Mesenchymal stem cell (in vitro differentiated cells and primary cell): ENCODE data around the gene FKBP5.

Experiments
- DNase-seq: peaks from one replicate; pipeline ENCODE4 v3.0.0-alpha.2; 2013
- H2AFZ ChIP-seq: one replicate; pipeline ENCODE4 v1.6.1; 2013; ENCODE audit warnings: low read depth, mild to moderate bottlenecking, control low read depth, inconsistent platforms, low read length, moderate library complexity
- H2AK5ac ChIP-seq: 2 replicates; pipeline ENCODE4 v1.6.1; 2013; ENCODE audit warnings: low read length, moderate library complexity, mild to moderate bottlenecking, inconsistent platforms; ENCODE audit not compliant: severe bottlenecking
- H2BK120ac ChIP-seq: one replicate; pipeline ENCODE4 v1.6.1; 2013; ENCODE audit warnings: low read depth, mild to moderate bottlenecking, inconsistent platforms, low read length, moderate library complexity
- H2BK12ac ChIP-seq, 2 experiments: one replicate each; pipeline ENCODE4 v1.6.1; 2013; ENCODE audit warnings: inconsistent platforms in 2 of 2, low read length in 2 of 2, mild to moderate bottlenecking in 2 of 2, moderate library complexity in 2 of 2, control low read depth in 1 of 2
- H2BK15ac ChIP-seq: one replicate; pipeline ENCODE4 v1.6.1; 2013; ENCODE audit warnings: mild to moderate bottlenecking, low read depth, inconsistent platforms; ENCODE audit not compliant: poor library complexity, severe bottlenecking
- H2BK5ac ChIP-seq: 2 replicates; pipeline ENCODE4 v1.6.1; 2013; ENCODE audit warnings: low read depth, mild to moderate bottlenecking, low read length, control low read depth, inconsistent platforms; ENCODE audit not compliant: poor library complexity, severe bottlenecking
- H3K14ac ChIP-seq, 2 experiments: one replicate each; pipeline ENCODE4 v1.6.1; 2013; ENCODE audit warnings: inconsistent platforms in 2 of 2, low read length in 2 of 2, control low read depth in 1 of 2, mild to moderate bottlenecking in 1 of 2, moderate library complexity in 1 of 2
- H3K18ac ChIP-seq, 2 experiments: one replicate each; pipeline ENCODE4 v1.6.1; 2013; ENCODE audit warnings: inconsistent platforms in 2 of 2, low read length in 2 of 2, control low read depth in 1 of 2, low read depth in 1 of 2, mild to moderate bottlenecking in 1 of 2
- H3K23ac ChIP-seq, 2 experiments: one replicate each; pipeline ENCODE4 v1.6.1; 2013; ENCODE audit warnings: inconsistent platforms in 2 of 2, low read length in 2 of 2, mild to moderate bottlenecking in 2 of 2, moderate library complexity in 2 of 2, control low read depth in 1 of 2
- H3K27ac ChIP-seq: 2 replicates; pipeline ENCODE4 v1.5.1; 2013; ENCODE audit warnings: mild to moderate bottlenecking, moderate library complexity, low read length, control low read depth, inconsistent platforms; ENCODE audit not compliant: poor library complexity, severe bottlenecking
- H3K27me3 ChIP-seq, 2 experiments: 2 replicates each; pipeline versions ENCODE4 v1.6.1 to v1.7.0; 2013; ENCODE audit warnings: low read length in 2 of 2, mild to moderate bottlenecking in 2 of 2, moderate library complexity in 2 of 2, control low read depth in 1 of 2, inconsistent platforms in 1 of 2; ENCODE audit not compliant: control insufficient read depth in 1 of 2, insufficient read depth in 1 of 2
- H3K36me3 ChIP-seq, 2 experiments: 2 replicates each; pipeline versions ENCODE4 v1.6.1 to v1.7.0; 2013; ENCODE audit warnings: low read length in 2 of 2, control low read depth in 1 of 2, inconsistent platforms in 1 of 2, low read depth in 1 of 2, mild to moderate bottlenecking in 1 of 2; ENCODE audit not compliant: insufficient read depth in 2 of 2, control insufficient read depth in 1 of 2
- H3K4ac ChIP-seq, 2 experiments: one replicate each; pipeline ENCODE4 v1.6.1; 2013; ENCODE audit warnings: inconsistent platforms in 2 of 2, low read length in 2 of 2, mild to moderate bottlenecking in 2 of 2, moderate library complexity in 2 of 2, control low read depth in 1 of 2, low read depth in 1 of 2
- H3K4me1 ChIP-seq: 2 replicates; pipeline ENCODE4 v1.6.1; 2013; ENCODE audit warnings: low read depth, low read length, control low read depth; ENCODE audit not compliant: control insufficient read depth, insufficient read depth
- H3K4me2 ChIP-seq: 2 replicates; pipeline ENCODE4 v1.6.1; 2013; ENCODE audit warnings: low read length, mild to moderate bottlenecking, inconsistent platforms; ENCODE audit not compliant: poor library complexity, severe bottlenecking
- H3K4me3 ChIP-seq, 2 experiments: 2 replicates each; pipeline versions ENCODE4 v1.5.1 to v1.7.0; 2013; ENCODE audit warnings: low read length in 2 of 2, mild to moderate bottlenecking in 2 of 2, control low read depth in 1 of 2, low read depth in 1 of 2; ENCODE audit not compliant: insufficient read depth in 1 of 2
- H3K79me1 ChIP-seq: replicated peaks from 2 replicates; pipeline ENCODE4 v1.6.1; 2013; ENCODE audit warnings: mild to moderate bottlenecking, control low read depth, low read length, inconsistent platforms; ENCODE audit not compliant: poor library complexity, severe bottlenecking
- H3K9ac ChIP-seq: 2 replicates; pipeline ENCODE4 v1.7.0; 2013; ENCODE audit warnings: mild to moderate bottlenecking, low read length, moderate library complexity
- H3K9me3 ChIP-seq: 2 replicates; pipeline ENCODE4 v1.7.0; 2013; ENCODE audit warnings: mild to moderate bottlenecking, low read length; ENCODE audit not compliant: control insufficient read depth
- H4K8ac ChIP-seq: one replicate; pipeline ENCODE4 v1.6.1; 2013; ENCODE audit warnings: inconsistent platforms, mild to moderate bottlenecking, low read length, moderate library complexity
- H4K91ac ChIP-seq: one replicate; pipeline ENCODE4 v1.6.1; 2013; ENCODE audit warnings: mild to moderate bottlenecking, low read length, inconsistent platforms
- WGBS: methylation state at CpG from one replicate; pipeline ENCODE4 v1.1.7; 2013; ENCODE audit warnings: mixed read lengths; 5-methylcytosine and 5-hydroxymethylcytosine counted together

Gene FKBP5

GRCh38 chr6:35650015-35650414 lies 38.7 kb downstream of the FKBP5 start:
- H2BK12ac ChIP-seq = no peak overlapping the region
- no peak overlapping the region for H2BK120ac ChIP-seq
- no peak overlapping the region for H2BK5ac ChIP-seq
- no peak overlapping the region for H3K27ac ChIP-seq
- H3K9ac ChIP-seq = no peak overlapping the region
- H3K14ac ChIP-seq = no peak overlapping the region
- H3K27me3 ChIP-seq = no peaks in the 10 kb centered on the region
- no peaks in the 10 kb centered on the region for H3K9me3 ChIP-seq
- no peak overlapping the region for H2BK15ac ChIP-seq
- no peak overlapping the region for H2AK5ac ChIP-seq
- H4K8ac ChIP-seq = no peak overlapping the region
- DNase-seq = no peak
- no peaks in the 10 kb centered on the region for H3K36me3 ChIP-seq
- no peak overlapping the region for H3K4ac ChIP-seq
- no peaks in the 10 kb centered on the region for H3K4me1 ChIP-seq
- no peak overlapping the region for H2AFZ ChIP-seq
- no peak overlapping the region for H3K4me3 ChIP-seq
- WGBS = 97% methylated on average over 4 of the region's 4 CpGs
- H3K23ac ChIP-seq = no peak overlapping the region
- H3K79me1 ChIP-seq = peaks cover 13% of the 10 kb centered on the region
- H4K91ac ChIP-seq = no peak overlapping the region
- no peak overlapping the region for H3K18ac ChIP-seq
- no peak overlapping the region for H3K4me2 ChIP-seq

GRCh38 chr6:35648203-35648602 lies 40.5 kb downstream of the FKBP5 start:
- Histone ChIP-seq H2AFZ (no peak overlapping the region), H3K9me3 (no peaks in the 10 kb centered on the region), H3K23ac (no peak overlapping the region), H3K4me2 (no peak overlapping the region), H3K14ac (no peak overlapping the region), H3K27ac (no peak overlapping the region), H2BK5ac (no peak overlapping the region), H3K4me3 (no peak overlapping the region), H3K36me3 (no peaks in the 10 kb centered on the region), H2BK120ac (no peak overlapping the region), H3K4ac (no peak overlapping the region), H2BK12ac (no peak overlapping the region), H3K4me1 (no peaks in the 10 kb centered on the region), H4K91ac (no peak overlapping the region), H3K79me1 (peaks cover 13% of the 10 kb centered on the region), H2BK15ac (no peak overlapping the region), H3K27me3 (no peaks in the 10 kb centered on the region), H3K9ac (no peak overlapping the region), H2AK5ac (no peak overlapping the region), H3K18ac (no peak overlapping the region), H4K8ac (no peak overlapping the region)
- no peak for DNase-seq
- 86% methylated on average over 2 of the region's 2 CpGs for WGBS

GRCh38 chr6:35647400-35647799 lies 41.3 kb downstream of the FKBP5 start:
- Histone ChIP-seq H3K4me2 (no peak overlapping the region), H3K36me3 (no peaks in the 10 kb centered on the region), H4K91ac (no peak overlapping the region), H3K23ac (peak overlapping the region in 1 of 2 experiments; percentile 72), H2AK5ac (peak overlapping the region; percentile 56), H2BK120ac (no peak overlapping the region), H3K9me3 (no peaks in the 10 kb centered on the region), H2BK5ac (no peak overlapping the region), H3K79me1 (peaks cover 14% of the 10 kb centered on the region), H3K4me1 (no peaks in the 10 kb centered on the region), H3K27me3 (no peaks in the 10 kb centered on the region), H2BK15ac (no peak overlapping the region), H2AFZ (no peak overlapping the region), H3K4me3 (no peak overlapping the region), H3K27ac (no peak overlapping the region), H3K18ac (no peak overlapping the region), H2BK12ac (no peak overlapping the region), H3K4ac (no peak overlapping the region), H3K14ac (no peak overlapping the region), H3K9ac (no peak overlapping the region), H4K8ac (peak overlapping the region; percentile 36)
- no peak for DNase-seq
- 100% methylated on average over 1 of the region's 1 CpG for WGBS

- Histone ChIP-seq H3K14ac (no peak overlapping the region), H3K4me1 (peaks cover 2% of the 10 kb centered on the region), H3K9ac (no peak overlapping the region), H3K18ac (no peak overlapping the region), H3K79me1 (peaks cover 14% of the 10 kb centered on the region), H4K91ac (no peak overlapping the region), H2BK12ac (no peak overlapping the region), H2BK120ac (no peak overlapping the region), H3K36me3 (no peaks in the 10 kb centered on the region), H3K9me3 (no peaks in the 10 kb centered on the region), H2BK15ac (no peak overlapping the region), H2BK5ac (no peak overlapping the region), H3K4me3 (no peak overlapping the region), H4K8ac (no peak overlapping the region), H3K4ac (no peak overlapping the region), H3K23ac (no peak overlapping the region), H3K4me2 (no peak overlapping the region), H3K27me3 (no peaks in the 10 kb centered on the region), H2AFZ (no peak overlapping the region), H3K27ac (no peak overlapping the region), H2AK5ac (no peak overlapping the region)
- DNase-seq = no peak
These were observed 45.6 kb downstream of the FKBP5 start for GRCh38 chr6:35643162-35643535.
